A375 (cell line): Measurements from ENCODE around the gene PYCARD. TPM values are rescaled to one million over a fixed set of nuclear protein-coding genes. Genes with fewer than 3 reads are reported as not detected.

Experiments
- small RNA-seq: library from RNA; depleted of rRNA; stranded (forward); fragments of <200 nt; gene quantifications from one replicate; pipeline ENCODE3, GENCODE V24; 2014
- total RNA-seq: library from RNA; depleted of rRNA; stranded (reverse); fragments of >200 nt; shearing (Covaris generic); gene quantifications from 2 replicates; pipeline ENCODE4 v1.2.3, GENCODE V29; 2014; rRNA removed

Gene PYCARD
- not detected in 2 replicates for total RNA-seq

GRCh38 chr16:31202414-31203375 is at the start of gene PYCARD:
Gene PYCARD (minus strand): TSS chr16:31202760. CDS start chr16:31202690, 70 bp downstream.

DNA sequence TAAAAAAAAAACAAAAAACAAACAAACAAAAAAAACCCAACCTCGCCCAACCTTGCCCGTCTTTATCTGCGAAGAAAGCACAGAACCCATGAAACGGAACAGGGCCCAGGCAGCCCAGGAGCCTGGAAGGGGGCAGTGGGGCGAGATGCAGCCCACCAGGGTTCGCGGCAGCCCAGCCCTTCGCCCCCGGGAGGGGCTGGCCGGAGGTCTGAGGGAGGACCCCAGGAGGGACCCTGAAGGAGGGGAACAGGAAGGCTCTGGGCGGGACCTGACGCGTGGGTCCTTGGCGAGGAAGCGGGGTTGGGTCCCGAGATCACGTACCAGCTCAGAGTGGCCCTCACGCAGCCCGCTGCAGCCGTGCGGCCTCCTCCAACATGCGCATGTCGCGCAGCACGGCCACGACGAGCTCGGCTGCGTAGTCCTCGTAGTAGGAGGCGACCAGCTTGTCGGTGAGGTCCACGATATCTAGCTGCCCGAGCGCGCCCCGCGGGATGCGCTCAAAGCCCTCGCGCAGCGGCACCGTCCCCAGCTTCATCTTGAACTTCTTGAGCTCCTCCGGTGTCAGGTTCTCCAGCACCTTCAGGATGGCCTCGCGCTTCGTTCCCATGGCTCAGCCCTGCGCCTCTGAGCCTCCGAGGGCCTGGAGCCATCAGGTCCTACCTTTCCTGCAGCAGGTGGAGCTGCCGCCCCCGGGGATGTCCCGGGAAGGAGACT is 14.0 kb upstream of the PYCARD start, which contains the start of gene PYDC1:
Gene PYDC1 (minus strand): TSS at position 714 of the 714 bp plus-strand sequence. CDS start 107 bp downstream, at position 607.

GRCh38 chr16:31213877-31214707 is 11.5 kb upstream of the PYCARD start, which contains the start of gene TRIM72:
Gene TRIM72 (plus strand): TSS chr16:31214119. CDS start chr16:31214739, 620 bp downstream.

DNA sequence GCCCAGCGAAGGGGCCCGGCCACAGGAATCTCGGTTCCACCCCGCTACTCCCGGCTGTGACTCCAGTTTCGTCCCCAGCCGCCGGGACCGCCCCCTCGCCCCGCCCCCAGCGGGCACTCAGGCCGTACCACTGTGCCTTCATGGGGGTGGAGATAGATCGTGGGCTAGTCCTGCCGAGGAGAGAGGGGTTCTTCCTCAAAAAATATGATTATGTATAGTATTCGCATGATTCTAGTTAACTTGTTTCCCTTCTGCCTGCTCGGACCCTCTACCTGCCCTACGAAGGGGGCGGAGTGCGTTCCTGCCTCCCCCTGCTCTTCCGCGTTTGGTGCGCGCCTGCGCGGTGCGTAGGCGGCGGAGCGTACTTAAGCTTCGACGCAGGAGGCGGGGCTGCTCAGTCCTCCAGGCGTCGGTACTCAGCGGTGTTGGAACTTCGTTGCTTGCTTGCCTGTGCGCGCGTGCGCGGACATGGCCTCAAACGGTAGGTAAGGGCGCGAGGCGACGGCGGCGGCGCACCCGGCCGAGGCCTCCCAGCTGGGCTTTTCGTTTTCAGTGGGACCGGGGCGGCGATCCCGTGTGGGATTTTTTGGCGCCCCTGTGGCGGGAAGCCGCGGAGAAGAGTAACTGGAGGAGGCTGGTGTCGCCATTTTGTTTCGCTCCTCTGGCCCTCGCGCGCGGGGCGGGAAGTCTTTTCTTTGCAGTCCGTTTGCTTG is 22.7 kb downstream of the PYCARD start, which contains the start of gene FUS:
Gene FUS (plus strand): TSS at position 393 of the 713 bp plus-strand sequence. CDS start 76 bp downstream, at position 469.

Small RNA genes within 50 kb of the gene (small RNA-seq; reads per million reads assigned to genes)
- gene AC009088.4 (not detected), gene NDUFA3P6 (not detected)

Other genes with a start within 250 kb of the PYCARD start
- 9.8 and 12.9 TPM in 2 replicates for gene SETD1A, start 245.0 kb downstream of the PYCARD start, total RNA-seq
- gene HSD3B7, start 217.6 kb downstream of the PYCARD start, total RNA-seq, result 2.2 and 2.4 TPM in 2 replicates
- gene STX1B, start 192.1 kb downstream of the PYCARD start, total RNA-seq, result 0.98 TPM in 1 of 2 replicates, not detected in the other
- 23.6 and 25.5 TPM in 2 replicates for gene STX4, start 169.2 kb downstream of the PYCARD start, total RNA-seq
- gene ZNF668, start 128.5 kb downstream of the PYCARD start, total RNA-seq, result 18.1 and 22.6 TPM in 2 replicates
- 18.1 and 18.4 TPM in 2 replicates for gene ZNF646, start 128.3 kb downstream of the PYCARD start, total RNA-seq
- gene PRSS53, start 113.8 kb downstream of the PYCARD start, total RNA-seq, result 3.6 and 6.6 TPM in 2 replicates
- 141 and 193 TPM in 2 replicates for gene VKORC1, start 108.0 kb downstream of the PYCARD start, total RNA-seq
- 39.1 and 49.7 TPM in 2 replicates for gene BCKDK, start 94.4 kb downstream of the PYCARD start, total RNA-seq
- gene KAT8, start 85.1 kb downstream of the PYCARD start, total RNA-seq, result 40.7 and 59.5 TPM in 2 replicates
- gene PRSS8, start 67.0 kb downstream of the PYCARD start, total RNA-seq, result not detected in 2 replicates
- gene PRSS36, start 52.7 kb downstream of the PYCARD start, total RNA-seq, result 0.98 TPM in 1 of 2 replicates, not detected in the other
- 62.7 and 76.7 TPM in 2 replicates for gene FUS, start 22.6 kb downstream of the PYCARD start, total RNA-seq
- gene TRIM72, start 11.4 kb upstream of the PYCARD start, total RNA-seq, result not detected in 2 replicates
- not detected in 2 replicates for gene PYDC1, start 14.4 kb upstream of the PYCARD start, total RNA-seq
- gene ITGAM, start 57.2 kb upstream of the PYCARD start, total RNA-seq, result 0.37 TPM in 1 of 2 replicates, not detected in the other
- gene ITGAX, start 152.4 kb upstream of the PYCARD start, total RNA-seq, result 2.4 and 3.4 TPM in 2 replicates
- gene ITGAD, start 190.6 kb upstream of the PYCARD start, total RNA-seq, result 0.19 TPM in 1 of 2 replicates, not detected in the other
- not detected in 2 replicates for gene COX6A2, start 225.6 kb upstream of the PYCARD start, total RNA-seq
- 0.30 and 0.40 TPM in 2 replicates for gene ZNF843, start 240.0 kb upstream of the PYCARD start, total RNA-seq